Measurements from ENCODE around the gene STX3.

GRCh38 chr11:59792507-59792906 is 37.3 kb downstream of the STX3 start:
- TF ChIP-seq CTCF (IDR thresholded peaks at IDR 0.05; ENCODE audit: low read depth, low read length, poor library complexity, severe bottlenecking) (no peak), EZH2phosphoT487 (IDR thresholded peaks at IDR 0.05; ENCODE audit: borderline replicate concordance, low read length) (no peak)
